NCI-H146 treated with DMSO at 0.1 percent for 48 hours (cell line): ENCODE measurements around the gene S100A10.

Experiments
- DNase-seq: peaks from one replicate; lab custom pipeline; 2025; ENCODE audit not compliant: unreplicated experiment; lab: John Stamatoyannopoulos, UW

The S100A10 gene, protein sequence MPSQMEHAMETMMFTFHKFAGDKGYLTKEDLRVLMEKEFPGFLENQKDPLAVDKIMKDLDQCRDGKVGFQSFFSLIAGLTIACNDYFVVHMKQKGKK

DNA sequence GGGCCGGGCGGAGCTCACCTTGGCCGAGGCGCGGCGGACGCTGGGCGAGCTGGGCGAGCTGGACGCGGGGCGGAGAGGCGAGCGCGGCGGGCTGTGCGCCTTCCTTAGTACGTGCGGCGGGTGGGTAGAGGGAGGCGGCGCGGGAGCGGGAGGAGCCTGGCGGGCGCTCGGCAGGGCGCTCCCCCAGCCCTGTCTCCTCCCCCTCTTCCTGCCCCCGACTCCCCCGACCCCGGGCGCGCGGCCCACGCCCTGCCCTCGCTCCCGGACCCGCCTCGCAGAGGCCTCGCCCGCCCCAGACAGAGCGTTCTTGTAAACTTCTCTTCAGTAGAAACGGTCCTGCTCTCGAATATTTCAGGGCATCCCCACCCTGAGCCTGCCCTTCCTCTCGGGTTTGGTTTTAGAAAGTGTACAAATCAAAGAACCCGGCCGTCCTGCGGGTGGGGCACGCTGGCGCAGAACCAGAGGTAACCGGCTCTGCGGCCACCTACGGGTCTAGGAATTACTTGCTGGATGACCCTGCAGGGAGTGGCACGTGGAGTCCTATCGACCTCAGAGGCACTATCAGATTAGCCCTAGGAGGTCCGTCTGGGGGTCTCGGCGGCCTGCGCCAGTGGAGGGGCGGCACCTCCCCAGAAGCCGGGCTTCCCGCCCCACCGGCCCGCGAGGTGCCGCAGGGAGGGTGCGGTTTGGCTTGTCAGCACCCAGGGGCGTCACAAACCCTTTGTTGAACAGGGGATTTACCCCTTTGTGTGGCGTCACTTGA is at the start of gene S100A10:
TSS of gene S100A10 (minus strand) at position 126 of the 763 bp plus-strand sequence. CDS start 7,629 bp downstream, outside the sequence.
- no peak for DNase-seq

DNA sequence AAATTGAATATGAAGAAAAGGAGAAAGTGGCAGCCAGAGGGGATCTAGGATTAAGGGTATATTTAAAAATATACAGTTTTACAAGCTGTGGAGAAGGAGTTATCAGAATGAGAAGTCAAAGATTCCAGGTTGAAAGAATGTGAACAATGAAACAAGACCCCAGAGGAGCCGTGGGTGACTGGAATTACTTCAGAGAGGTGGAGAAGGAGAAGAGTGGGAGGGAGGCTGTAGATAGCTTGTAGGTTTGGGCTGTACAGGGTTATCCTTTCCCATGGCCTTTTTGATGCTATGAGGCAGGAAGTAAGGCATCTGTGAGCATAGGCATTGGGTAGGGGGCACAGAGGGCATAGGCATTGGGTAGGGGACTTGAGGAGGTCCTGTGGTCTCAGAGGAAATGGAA is 48.4 kb upstream of the S100A10 start:
- DNase-seq, result no peak

DNA sequence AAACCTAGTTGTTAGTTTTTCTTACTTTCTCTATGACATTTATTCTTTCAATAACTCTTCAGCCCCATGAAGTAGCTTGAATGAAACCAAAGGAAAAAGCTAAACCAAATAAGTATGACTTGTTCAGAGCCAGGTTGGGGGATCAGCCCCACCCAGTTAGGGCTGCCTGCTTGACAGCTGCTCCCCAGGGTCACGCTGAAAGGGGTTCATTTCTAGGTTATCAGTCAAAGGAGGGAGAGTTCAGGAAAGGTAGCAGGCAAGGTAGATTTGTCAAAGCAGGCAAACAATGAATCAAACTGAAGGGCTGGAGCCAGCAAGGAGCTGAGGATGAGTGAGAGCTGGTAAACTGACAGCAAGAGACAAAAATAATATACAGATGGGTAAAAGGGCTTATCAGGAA is 46.2 kb upstream of the S100A10 start:
- DNase-seq, result no peak

DNA sequence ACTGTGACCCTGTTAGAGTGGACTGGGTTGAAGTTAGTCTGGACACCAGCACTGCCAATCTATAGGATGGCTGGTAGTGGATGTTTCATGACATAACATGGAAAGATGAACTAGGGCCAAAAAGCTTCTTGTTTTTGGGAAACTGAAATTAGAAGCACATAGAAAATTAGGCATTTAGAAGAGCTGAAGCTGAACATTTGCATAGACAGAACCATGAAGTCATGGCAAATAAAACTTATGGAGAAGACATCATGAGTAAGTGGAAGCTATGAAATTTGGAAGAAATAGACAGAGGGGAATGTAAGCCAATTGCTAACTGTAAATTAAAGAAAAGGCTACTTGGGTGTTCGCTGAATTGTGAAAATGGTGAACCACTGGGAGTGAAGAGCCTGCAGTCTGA is 45.8 kb upstream of the S100A10 start:
- no peak for DNase-seq

DNA sequence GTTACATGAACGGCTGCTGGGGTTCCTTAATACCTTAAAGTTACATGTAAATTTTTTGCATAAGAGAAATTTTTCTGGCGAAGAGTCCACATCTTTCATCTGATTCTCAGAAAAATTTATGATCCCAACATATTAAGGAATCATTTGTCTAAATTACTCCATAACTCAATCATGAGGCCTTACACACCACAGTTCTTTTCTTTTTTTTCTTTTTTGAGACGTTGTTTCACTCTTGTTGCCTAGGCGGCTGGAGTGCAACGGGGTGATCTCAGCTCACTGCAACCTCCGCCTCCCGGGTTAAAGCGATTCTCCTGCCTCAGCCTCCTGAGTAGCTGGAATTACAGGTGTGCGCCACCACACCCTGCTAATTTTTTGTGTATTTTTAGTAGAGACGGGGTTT is 45.2 kb upstream of the S100A10 start:
- no peak for DNase-seq

DNA sequence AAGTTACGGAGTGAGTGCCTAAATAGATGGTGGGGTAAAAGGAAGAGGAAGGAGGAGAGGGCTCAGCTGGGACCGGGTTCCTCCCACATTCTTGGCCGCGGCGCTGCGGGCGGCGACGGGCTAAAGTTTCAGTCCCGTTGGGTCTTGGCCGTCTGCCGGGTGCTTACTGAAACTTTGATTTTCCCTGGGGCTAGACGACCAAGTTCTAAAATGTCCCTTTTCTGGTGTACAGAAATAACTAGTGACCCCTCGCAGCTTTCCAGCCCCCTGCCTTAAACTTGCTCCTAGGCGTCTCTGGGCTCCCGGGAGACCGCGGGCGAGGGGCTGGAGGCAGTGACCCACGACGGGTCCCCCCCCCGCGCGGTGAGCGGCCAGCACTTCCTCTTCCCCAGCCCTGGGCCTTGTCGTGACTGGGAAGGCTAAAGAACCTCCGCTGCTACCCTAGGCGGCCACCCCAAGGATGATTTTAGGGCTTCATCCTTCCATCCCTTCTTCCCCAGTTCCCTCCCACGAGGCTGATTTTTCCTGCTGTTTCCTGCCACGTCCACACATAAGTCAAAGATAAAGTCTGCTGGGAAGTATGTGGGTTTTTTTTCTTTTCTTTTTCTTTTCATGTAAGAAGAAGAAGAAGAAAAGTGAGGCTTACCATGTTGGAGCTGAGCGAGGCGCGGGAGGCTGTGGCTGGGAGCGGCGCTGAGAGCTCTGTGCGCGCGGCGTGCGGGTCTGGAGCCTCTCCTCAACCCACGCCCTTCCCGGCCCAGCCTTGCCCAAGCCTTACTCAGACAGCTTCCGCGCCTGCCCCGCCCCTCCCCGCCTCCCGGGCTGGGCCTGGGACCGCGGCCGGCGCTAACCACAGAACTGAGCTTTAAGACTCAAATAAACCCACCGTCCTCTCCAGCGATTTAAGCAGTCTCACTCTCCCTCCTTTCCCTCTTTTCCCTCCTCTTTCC is 42.9 kb upstream of the S100A10 start, which contains the start of gene S100A11:
TSS of gene S100A11 (minus strand) at position 738 of the 950 bp plus-strand sequence. CDS start at position 649, 89 bp downstream.
- DNase-seq, result no peak

DNA sequence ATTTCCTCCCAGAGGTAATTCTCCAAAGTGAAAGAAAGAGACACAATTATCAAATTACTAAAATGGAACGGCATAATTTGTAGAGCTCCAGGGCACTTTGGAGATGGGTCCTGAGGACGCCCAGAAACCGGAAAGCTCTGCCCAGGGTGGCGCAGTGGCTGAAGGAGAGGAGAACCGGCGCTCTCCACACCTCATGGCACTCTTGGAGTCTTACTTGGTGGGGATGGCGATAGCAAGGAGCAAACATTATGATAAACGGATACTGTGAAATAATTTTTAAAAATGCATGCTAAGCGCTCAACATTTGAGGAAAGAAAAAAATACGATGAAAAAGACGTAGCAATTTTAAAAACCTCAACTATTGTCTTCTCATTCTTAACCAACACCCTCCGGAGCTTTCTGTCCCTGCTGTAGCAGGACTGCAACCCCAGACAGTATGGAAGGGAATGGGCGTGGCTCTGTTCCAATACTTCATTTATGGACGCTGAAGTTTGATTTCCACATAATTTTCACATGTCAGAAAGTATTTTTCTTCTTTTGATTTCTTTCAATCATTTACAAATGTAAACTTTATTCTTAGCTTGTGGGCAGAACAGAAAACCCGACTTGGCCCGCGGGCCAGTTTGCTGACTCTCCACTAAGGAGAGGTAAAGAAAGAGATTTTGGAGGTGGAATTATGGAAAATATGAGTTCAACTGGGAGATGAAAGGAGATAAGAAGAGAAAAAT is 42.0 kb upstream of the S100A10 start:
- DNase-seq, result no peak

DNA sequence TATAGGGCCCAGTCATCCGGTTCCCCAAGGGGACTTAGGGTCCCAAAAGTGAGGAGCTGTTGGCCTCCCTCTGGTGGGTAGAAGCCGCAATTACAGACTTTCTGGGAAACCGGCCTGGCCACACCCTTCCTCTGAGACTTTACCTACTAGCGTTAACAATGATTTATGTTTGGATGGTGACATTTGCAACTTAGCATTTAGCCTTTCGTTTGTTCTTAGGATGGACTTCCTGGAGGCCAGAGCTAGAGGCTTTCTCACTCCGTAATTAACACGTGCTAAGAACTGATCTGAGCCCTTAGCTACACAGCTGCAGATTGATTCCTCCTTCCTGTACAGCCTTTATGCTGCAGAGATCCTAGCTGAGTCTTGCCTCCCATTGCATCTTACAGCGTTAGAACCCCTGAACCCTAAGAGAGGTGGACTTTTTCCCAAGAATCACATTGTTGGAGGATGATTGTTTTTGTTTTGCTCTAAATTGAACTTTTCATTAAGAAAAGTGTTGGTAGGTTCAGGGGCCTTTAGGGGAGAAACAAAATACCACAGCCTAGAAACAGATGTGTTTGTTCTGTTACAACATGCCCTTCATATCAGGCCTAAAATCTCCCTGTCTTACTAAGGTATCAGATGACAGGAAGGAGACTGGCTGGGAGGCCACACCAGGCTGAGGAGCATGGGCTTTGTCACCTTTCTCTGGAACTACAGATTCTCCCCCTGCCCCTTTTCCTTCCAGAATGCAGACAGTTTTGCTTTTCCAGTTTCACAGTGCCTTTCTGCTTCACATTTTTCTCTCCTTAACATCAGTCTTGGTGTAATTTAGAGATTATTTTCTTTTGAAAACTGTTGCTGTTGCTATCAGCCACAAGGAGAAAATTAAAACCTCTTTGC is 41.2 kb upstream of the S100A10 start:
- no peak for DNase-seq

DNA sequence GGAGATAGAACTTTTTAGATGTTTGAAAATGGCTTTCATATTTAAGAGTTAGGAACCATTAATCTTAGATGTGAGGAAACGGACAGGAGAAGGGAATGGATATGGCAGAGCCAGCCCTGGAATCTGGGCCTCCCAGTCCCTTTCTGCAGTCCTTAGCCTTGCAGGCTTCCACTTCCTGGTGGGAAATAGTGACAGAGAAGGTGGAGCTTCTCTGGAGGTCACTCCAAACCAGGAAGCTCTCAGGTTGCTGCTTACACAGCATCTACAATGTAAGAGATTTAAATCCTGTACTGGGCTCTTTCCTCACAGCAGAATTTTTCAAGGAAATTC is 40.6 kb upstream of the S100A10 start:
- DNase-seq, result no peak

DNA sequence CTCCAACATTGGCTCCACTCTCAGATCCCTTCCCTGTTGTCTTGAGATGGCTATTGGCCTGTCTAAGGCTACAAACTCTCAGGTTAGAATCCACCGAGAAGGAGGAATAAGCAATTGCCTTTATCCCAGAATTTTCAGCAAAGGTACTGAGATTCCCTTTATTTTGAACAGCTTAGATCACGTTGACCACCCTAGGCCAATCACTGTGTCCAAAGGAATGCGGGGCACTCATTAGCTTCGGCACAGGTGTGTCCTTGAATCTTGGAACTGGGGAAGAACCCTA is 36.2 kb upstream of the S100A10 start:
- no peak for DNase-seq

DNA sequence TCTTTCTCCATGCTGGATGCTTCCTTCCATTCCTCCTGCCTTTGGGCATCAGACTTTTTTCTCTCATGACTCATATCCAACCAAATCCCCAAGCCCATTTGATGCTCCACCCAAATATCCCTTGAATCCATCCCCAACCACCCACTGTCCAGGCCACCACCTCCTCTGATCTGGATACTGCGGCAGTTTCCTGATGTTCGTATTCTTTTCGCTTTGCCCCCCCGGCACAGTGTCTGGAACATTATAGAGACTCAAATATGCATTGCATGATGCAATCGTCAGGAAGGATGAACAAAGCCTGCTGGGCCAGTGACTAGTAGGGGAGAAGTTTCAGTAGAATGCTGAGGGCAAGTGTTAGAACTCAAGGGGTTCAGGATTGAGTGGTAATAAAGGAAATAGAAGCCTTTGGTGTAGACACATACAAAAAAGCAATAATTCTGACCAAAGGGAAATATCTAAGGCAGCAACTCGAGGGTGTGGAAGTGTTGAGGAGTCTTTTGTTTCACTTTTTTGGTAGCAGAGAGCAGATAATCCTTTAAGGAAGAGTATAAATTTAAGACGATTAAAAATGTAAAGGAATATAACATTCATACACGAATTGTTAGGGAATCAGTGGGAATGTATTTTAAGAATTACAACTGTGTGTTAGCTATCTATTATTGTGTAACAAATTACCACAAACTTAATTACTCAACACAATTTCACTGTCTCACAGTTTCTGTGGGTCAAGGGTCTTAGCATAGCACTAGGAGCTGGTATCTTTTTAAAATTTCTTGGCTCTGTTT is 35.7 kb upstream of the S100A10 start:
- DNase-seq, result no peak

DNA sequence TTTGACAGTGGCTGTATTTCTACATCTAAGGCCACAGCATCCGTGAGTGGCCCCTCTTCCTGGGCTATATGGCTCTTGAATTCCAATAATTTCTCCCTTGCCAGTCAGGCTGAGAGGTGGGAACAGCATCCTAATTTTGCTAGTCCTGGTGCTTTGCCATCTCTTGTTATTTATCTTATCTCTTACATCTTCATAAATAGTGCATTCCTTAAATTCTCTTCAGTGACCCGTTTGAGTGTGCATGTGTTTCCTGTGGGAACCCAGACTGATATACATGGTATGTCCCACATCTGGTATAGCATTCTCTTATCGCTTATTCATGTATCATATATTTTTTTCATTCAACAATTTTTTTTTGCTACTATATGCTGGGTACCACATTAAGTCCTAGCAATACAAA is 33.2 kb upstream of the S100A10 start:
- no peak for DNase-seq

DNA sequence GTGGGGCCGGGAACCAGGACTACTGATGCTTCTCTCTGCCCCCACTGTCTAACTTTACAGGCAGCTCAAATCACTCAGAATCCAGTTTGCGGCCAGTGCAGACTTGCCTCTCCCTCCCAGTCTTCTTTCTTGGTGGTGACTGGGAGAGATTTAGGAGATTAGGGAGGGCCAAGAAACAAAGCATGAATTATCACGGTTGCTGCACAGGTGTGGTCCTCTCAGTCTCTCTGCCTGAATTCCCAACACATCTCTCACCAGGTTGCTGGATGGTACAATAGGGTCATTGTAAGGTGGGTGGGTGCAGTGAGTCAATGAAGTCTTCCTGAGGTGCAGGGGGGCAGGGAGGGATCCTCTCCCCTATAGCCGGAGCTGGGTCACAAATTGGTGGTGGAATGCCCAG is 30.6 kb upstream of the S100A10 start:
- DNase-seq, result no peak

DNA sequence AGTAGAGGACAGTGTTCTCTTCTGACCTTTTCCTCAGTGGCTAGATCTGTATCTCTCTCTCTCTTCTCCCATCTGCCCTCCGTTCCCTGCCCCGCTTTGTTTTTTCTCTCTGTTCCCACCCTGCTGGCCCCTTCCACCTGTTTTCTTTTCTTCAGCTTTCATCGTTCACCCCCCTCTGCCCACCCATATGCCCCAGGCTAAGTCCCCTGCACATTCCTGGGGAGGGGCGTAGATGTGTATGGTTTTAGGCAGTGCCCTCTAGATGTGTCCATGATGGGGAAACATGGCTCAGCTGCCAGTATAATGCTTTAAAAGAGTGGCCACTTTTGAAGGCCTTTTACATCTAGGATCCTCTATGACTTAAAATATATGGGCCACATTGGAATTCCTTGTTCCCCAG is 29.6 kb upstream of the S100A10 start:
- no peak for DNase-seq

DNA sequence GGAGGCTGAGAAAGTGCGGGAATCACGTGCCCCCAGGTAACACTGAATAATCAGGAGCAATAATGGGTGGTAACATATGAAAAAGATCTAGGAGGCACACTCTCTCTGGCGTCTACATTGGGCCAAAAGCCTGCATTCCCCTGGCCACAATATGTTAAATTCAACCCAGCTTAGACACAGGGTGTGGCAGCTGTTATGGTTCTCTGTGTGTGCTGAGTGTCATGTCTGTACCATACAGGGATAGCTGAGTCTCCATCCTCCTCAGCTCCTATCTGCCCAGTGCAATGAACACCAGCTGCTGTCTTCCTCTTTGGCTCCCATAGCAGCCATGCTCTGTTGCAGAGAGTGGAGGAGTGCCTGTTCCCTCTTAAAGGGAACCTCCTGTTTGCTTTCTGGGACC is 28.8 kb upstream of the S100A10 start:
- DNase-seq, result no peak

DNA sequence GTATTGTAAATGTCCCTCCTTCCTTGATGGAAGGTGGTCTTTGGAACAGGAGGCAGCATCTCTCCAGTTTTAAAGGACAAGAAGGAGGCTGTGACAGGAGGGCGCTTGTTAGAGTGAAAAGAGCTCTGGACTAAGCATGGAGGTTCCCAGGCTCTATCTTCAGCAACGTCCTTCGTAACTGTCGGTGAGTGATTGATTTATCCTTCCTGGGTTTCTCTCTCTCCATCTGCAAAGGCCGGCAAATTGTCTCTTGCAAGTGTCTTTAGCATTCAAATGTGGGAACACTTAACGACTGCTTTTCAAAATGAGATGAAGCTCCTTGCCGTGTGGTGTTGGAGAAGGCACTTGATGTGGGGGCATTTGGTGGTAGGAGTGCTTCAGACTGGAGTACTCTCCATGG is 27.9 kb upstream of the S100A10 start:
- no peak for DNase-seq

DNA sequence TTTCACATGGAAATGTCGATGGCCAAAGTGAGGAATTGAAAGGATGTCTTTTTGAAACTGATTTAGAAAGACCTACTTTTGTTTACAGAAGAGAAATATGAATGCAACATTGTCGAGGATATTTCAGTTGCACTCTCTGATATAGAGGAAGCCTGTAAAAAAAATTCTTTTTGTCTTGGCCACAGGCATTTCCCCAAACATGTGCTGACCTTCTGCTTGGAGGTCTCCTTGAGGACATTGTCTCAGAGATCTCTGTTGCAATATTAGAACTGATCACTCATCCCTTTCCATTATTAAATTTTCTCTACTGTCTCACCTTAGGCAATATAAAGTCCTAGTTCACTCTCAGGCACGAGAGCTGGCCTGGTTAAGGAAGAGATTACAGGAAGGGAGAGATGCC is 27.2 kb upstream of the S100A10 start:
- no peak for DNase-seq

DNA sequence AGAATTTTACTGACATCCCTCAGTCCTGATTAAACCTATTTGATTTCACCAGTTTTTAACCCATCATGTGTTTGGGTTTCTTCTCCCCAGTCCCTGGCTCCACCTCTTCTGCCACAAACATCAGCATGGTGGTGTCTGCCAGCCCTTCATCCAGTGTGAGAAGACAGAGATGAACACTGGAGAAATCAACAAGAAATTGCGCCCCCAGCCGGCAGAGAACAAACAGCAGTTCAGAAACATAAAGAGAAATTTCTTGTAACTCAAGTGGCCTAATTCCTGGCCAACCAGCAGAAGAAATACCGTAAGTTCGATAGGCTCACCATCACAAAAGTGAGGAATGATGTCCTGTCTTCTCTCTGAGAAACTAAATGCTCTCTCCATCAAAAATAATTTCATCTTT is 24.9 kb upstream of the S100A10 start:
- DNase-seq, result no peak

DNA sequence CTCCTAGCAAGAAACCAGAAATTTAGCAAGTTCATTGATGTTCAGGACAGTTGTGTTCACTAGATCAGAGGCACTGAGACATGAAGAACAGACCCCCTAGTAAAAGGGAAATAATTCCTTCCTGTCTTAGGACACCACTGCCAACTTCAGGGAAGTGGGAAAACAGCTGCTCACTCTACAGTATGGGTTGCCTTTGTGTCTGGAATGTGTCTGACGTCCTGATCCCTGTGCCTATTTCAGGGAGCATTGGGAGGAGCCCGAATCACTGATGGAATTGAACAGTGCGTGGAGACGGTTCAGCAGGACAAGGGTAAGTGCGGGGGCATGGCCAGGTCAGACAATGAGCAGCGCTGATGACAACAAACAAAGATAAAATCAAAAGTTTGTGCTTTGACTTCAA is 22.1 kb upstream of the S100A10 start:
- DNase-seq, result no peak

DNA sequence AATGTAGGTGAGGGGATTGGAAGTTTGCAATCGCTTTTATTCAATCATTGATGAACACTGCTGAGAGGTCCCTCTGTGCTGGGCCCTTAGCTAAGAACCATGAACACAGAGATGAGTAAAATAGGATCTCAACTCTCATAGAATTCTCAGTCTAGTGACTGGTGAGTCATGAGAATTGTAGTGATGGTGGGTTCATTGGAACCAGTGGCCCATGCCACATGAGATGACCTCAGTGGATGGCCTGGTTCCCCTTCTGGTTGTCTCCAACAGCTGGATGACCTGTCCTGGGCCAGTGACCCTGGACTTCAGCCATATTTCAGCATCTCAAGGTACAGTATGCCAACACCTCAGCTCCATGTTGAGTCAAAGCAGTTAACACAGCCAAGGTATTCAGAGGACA is 21.3 kb upstream of the S100A10 start:
- DNase-seq, result no peak
